GM12878 (cell line): ENCODE measurements around the gene RPL22.

Source experiments
- CBX3 ChIP-seq: fragments of 200-600 bp; sonication (generic); IDR thresholded peaks from 2 replicates; pipeline ENCODE4 v1.6.1; 2016; ENCODE audit warnings: low read depth, borderline replicate concordance
- CTCF ChIP-seq, 3 experiments: IDR thresholded peaks in 2 of 3; conservative IDR thresholded peaks in 1 of 3; 2 replicates each; pipeline ENCODE4 v1.5.1; 2011; ENCODE audit warnings: low read depth in 3 of 3, low read length in 3 of 3, mild to moderate bottlenecking in 3 of 3, control low read depth in 2 of 3, moderate library complexity in 2 of 3, inconsistent platforms in 1 of 3, mixed read lengths in 1 of 3; ENCODE audit not compliant: control insufficient read depth in 2 of 3, insufficient read depth in 1 of 3; ENCODE audit errors: extremely low read depth in 1 of 3
- HDAC6 ChIP-seq: fragments of 200-600 bp; sonication (generic); IDR thresholded peaks from one replicate; pipeline ENCODE4 v1.8.0; 2017; ENCODE audit warnings: antibody characterized with exemption; ENCODE audit not compliant: unreplicated experiment
- MAX ChIP-seq: IDR thresholded peaks from 2 replicates; pipeline ENCODE4 v1.6.1; 2012; ENCODE audit warnings: low read depth, low read length, improper control_type of control experiment
- MYC ChIP-seq: IDR thresholded peaks from 2 replicates; pipeline ENCODE4 v1.6.1; 2011; ENCODE audit warnings: mild to moderate bottlenecking, low read length, moderate library complexity, inconsistent platforms; ENCODE audit not compliant: insufficient read depth, insufficient replicate concordance, insufficient read length, severe bottlenecking
- NFIC ChIP-seq: IDR thresholded peaks from 2 replicates; pipeline ENCODE4 v1.6.1; 2012; ENCODE audit warnings: low read depth, mild to moderate bottlenecking, inconsistent platforms, low read length, moderate library complexity
- POLR2A ChIP-seq: IDR thresholded peaks from 2 replicates; pipeline ENCODE4 v1.6.1; 2011; ENCODE audit warnings: low read depth, mild to moderate bottlenecking, low read length
- REST ChIP-seq: IDR thresholded peaks from 2 replicates; pipeline ENCODE4 v1.6.1; 2012; ENCODE audit warnings: mild to moderate bottlenecking, low read depth, low read length
- ZNF24 ChIP-seq: fragments of 450-650 bp; IDR thresholded peaks from 2 replicates; pipeline ENCODE4 v1.6.1; 2017; ENCODE audit warnings: antibody characterized with exemption, mild to moderate bottlenecking

GRCh38 chr1:6245869-6246496 is 46.6 kb upstream of the RPL22 start:
- TF ChIP-seq CTCF (IDR thresholded peaks at IDR 0.05 in 2 of 3, conservative IDR thresholded peaks at IDR 0.05 in 1 of 3; ENCODE audit: control insufficient read depth in 2 of 3, extremely low read depth in 1 of 3, insufficient read depth in 1 of 3, low read depth in 3 of 3, low read length in 3 of 3) (no peak), MYC (no peak), NFIC (no peak), REST (no peak), HDAC6 (no peak), ZNF24 (no peak), CBX3 (no peak), MAX (no peak), POLR2A (no peak)
